K562 (cell line): ENCODE results near the gene MGA. TPM values are rescaled to one million over a fixed set of nuclear protein-coding genes. Genes with fewer than 3 reads are reported as not detected.

Experiments
- NCOA6 ChIP-seq: fragments of 450-650 bp; IDR thresholded peaks from 2 replicates; pipeline ENCODE4 v1.6.1; 2017; ENCODE audit warnings: mild to moderate bottlenecking
- RBBP5 ChIP-seq: fragments of 200-600 bp; sonication (generic); IDR thresholded peaks from 2 replicates; pipeline ENCODE4 v1.6.1; 2012; ENCODE audit warnings: borderline replicate concordance, mild to moderate bottlenecking, low read length, control low read depth, inconsistent platforms; ENCODE audit not compliant: insufficient read depth, poor library complexity, severe bottlenecking
- STAG1 ChIP-seq: sonication (generic); formaldehyde crosslinking; IDR thresholded peaks from 2 replicates; pipeline ENCODE4 v1.5.0; 2020; ENCODE audit warnings: missing genetic modification reagents, borderline replicate concordance
- ZBTB40 ChIP-seq, 2 experiments: fragments of 450-650 bp in 1 of 2; sonication (generic) in 1 of 2; formaldehyde crosslinking in 1 of 2; IDR thresholded peaks; 2 replicates each; pipeline versions ENCODE4 v1.7.1 to v1.9.0; 2016 to 2022; ENCODE audit warnings: inconsistent platforms in 1 of 2, mild to moderate bottlenecking in 1 of 2, missing genetic modification reagents in 1 of 2
- ZFP91 ChIP-seq: sonication (generic); formaldehyde crosslinking; IDR thresholded peaks from 2 replicates; pipeline ENCODE4 v1.8.0; 2022; ENCODE audit warnings: mild to moderate bottlenecking, missing genetic modification reagents
- ZNF707 ChIP-seq: fragments of 250-450 bp; sonication (Bioruptor Pico); conservative IDR thresholded peaks from 2 replicates; pipeline ENCODE4 v1.8.0; 2022; ENCODE audit warnings: inconsistent platforms, mild to moderate bottlenecking, moderate library complexity
- polyA plus RNA-seq, 8 experiments: library from polyadenylated mRNA; depleted of rRNA in 4 of 8; stranded (reverse) in 5 of 8; unstranded in 3 of 8; fragments of >200 nt; fragmentation: Nextera tagmentation in 2 of 8; fragmentation: Illumina TruSeq in 1 of 8; extraction: Ambion mirVana in 2 of 8; extraction: Trizol in 1 of 8; gene quantifications; 2 replicates each; pipeline versions ENCODE4 v1.2.1 to v1.2.3, GENCODE V29; 2011 to 2014; ENCODE audit warnings: inconsistent platforms in 1 of 8, missing spikeins in 1 of 8
- total RNA-seq, 7 experiments: library from RNA; depleted of rRNA in 6 of 7; stranded (reverse); fragments of >200 nt in 6 of 7; fragmentation: Illumina TruSeq in 2 of 7; extraction: Trizol in 2 of 7; gene quantifications; 2 replicates each; pipeline versions ENCODE4 v1.2.1 to v1.2.3, GENCODE V29; 2011 to 2021; ENCODE audit warnings: low replicate concordance in 1 of 7

Gene MGA
- total and polyA plus RNA-seq, 9 of the 15 experiments (the other 6 are each of a cell fraction or from before 2014, with no cell fraction given), result 4.7 to 56.1 (median 21.1) TPM

- no peak for TF ChIP-seq ZBTB40 (IDR thresholded peaks at IDR 0.05)
- TF ChIP-seq ZBTB40 (CRISPR knock-in tag; IDR thresholded peaks at IDR 0.05), result no peak
- TF ChIP-seq ZFP91 (CRISPR knock-in tag), result no peak
- no peak for TF ChIP-seq ZNF707
- TF ChIP-seq STAG1, result no peak
- no peak for TF ChIP-seq NCOA6
- TF ChIP-seq RBBP5, result no peak
These were observed 136.0 kb downstream of the MGA start (continued) for GRCh38 chr15:41795996-41796856.
